AG08396 (cell line): ENCODE data around the gene IRS4.

Experiments
- DNase-seq: peaks from one replicate; pipeline ENCODE4 v3.0.0; 2012; ENCODE audit warnings: low spot score, mixed read lengths

The IRS4 gene

GRCh38 chrX:108736509-108737479 is at the start of gene IRS4:
Gene IRS4 (minus strand): TSS chrX:108736563.
- DNase-seq, result peak; percentile 18

GRCh38 chrX:108772549-108772948 is 36.2 kb upstream of the IRS4 start:
- no peak for DNase-seq

GRCh38 chrX:108763559-108763958 is 27.2 kb upstream of the IRS4 start:
- DNase-seq, result no peak

- DNase-seq, result no peak
These were observed 4.0 kb upstream of the IRS4 start for GRCh38 chrX:108740299-108740774.

GRCh38 chrX:108737754-108738153 is 1.4 kb upstream of the IRS4 start:
- DNase-seq, result no peak

GRCh38 chrX:108735679-108736508 is 469 bp downstream of the IRS4 start:
- DNase-seq, result peak; percentile 14

- no peak for DNase-seq
These were observed 1.2 kb downstream of the IRS4 start for GRCh38 chrX:108735091-108735678.

GRCh38 chrX:108734426-108734825 is 1.9 kb downstream of the IRS4 start:
- no peak for DNase-seq

GRCh38 chrX:108732630-108733321 is 3.6 kb downstream of the IRS4 start:
- no peak for DNase-seq

GRCh38 chrX:108731153-108731552 is 5.2 kb downstream of the IRS4 start:
- no peak for DNase-seq

GRCh38 chrX:108726748-108727147 is 9.6 kb downstream of the IRS4 start:
- no peak for DNase-seq

GRCh38 chrX:108722561-108722960 is 13.8 kb downstream of the IRS4 start:
- no peak for DNase-seq

GRCh38 chrX:108712886-108713285 is 23.5 kb downstream of the IRS4 start:
- DNase-seq, result no peak

- no peak for DNase-seq
These were observed 31.5 kb downstream of the IRS4 start for GRCh38 chrX:108704839-108705238.

- no peak for DNase-seq
These were observed 33.8 kb downstream of the IRS4 start for GRCh38 chrX:108702530-108702929.

GRCh38 chrX:108701633-108702032 is 34.7 kb downstream of the IRS4 start:
- DNase-seq, result no peak

GRCh38 chrX:108699368-108699767 is 37.0 kb downstream of the IRS4 start:
- DNase-seq, result peak; percentile 2

GRCh38 chrX:108696690-108697089 is 39.7 kb downstream of the IRS4 start:
- no peak for DNase-seq
